GM12865 (cell line): ENCODE data around the gene S1PR4.
"Not testable (repeated sequence)": the region's sequence is repeated elsewhere in the genome, so short reads cannot be mapped to it uniquely, and the experiment has no call there.

Experiments used
- DNase-seq: peaks from one replicate; pipeline ENCODE4 v3.0.0; 2010; ENCODE audit warnings: low read depth
- H3K4me3 ChIP-seq: 2 replicates; pipeline ENCODE4 v1.5.1; 2011; ENCODE audit warnings: mild to moderate bottlenecking, low read depth, low read length, control low read depth
- CTCF ChIP-seq: IDR thresholded peaks from 2 replicates; pipeline ENCODE4 v1.5.1; 2011; ENCODE audit warnings: low read length, control low read depth, low read depth, inconsistent platforms; ENCODE audit not compliant: insufficient read depth; ENCODE audit errors: missing control alignments

The S1PR4 gene

GRCh38 chr19:3202346-3202745 is 23.8 kb downstream of the S1PR4 start:
- no peak for DNase-seq
- TF ChIP-seq CTCF: no peak
- no peak overlapping the region for H3K4me3 ChIP-seq

- DNase-seq, H3K4me3 ChIP-seq: not testable (repeated sequence)
These were observed 24.3 kb downstream of the S1PR4 start for GRCh38 chr19:3202895-3203294.

GRCh38 chr19:3203805-3204645 is 25.5 kb downstream of the S1PR4 start:
- TF ChIP-seq CTCF: no peak
- no peak for DNase-seq
- no peak overlapping the region for H3K4me3 ChIP-seq

GRCh38 chr19:3204646-3205275 is 26.2 kb downstream of the S1PR4 start:
- H3K4me3 ChIP-seq: no peak overlapping the region
- TF ChIP-seq CTCF: no peak
- no peak for DNase-seq

- no peak for TF ChIP-seq CTCF
- no peak overlapping the region for H3K4me3 ChIP-seq
- no peak for DNase-seq
These were observed 27.8 kb downstream of the S1PR4 start for GRCh38 chr19:3206216-3206953.

- no peak for TF ChIP-seq CTCF
- no peak for DNase-seq
- no peak overlapping the region for H3K4me3 ChIP-seq
These were observed 29.1 kb downstream of the S1PR4 start for GRCh38 chr19:3207461-3208242.
